SW 1271 (cell line): Measurements from ENCODE around the gene ITIH4.

ENCODE experiments used
- DNase-seq, 2 experiments: peaks; one replicate each; lab custom pipeline; 2025; lab: John Stamatoyannopoulos, UW

The ITIH4 gene

GRCh38 chr3:52798376-52798977, 32.0 kb downstream of the ITIH4 start:
- DNase-seq: no peak

- no peak for DNase-seq
These were observed 34.1 kb downstream of the ITIH4 start for GRCh38 chr3:52796411-52796810.

- DNase-seq: no peak
These were observed 35.1 kb downstream of the ITIH4 start for GRCh38 chr3:52795298-52795900.

- DNase-seq: no peak
These were observed 35.8 kb downstream of the ITIH4 start, which contains the start of gene ITIH3 for GRCh38 chr3:52794612-52795099. Gene ITIH3, plus strand, starts transcription at chr3:52794796. Its CDS starts 8 bp downstream, at chr3:52794804.

- no peak for DNase-seq
These were observed 36.5 kb downstream of the ITIH4 start for GRCh38 chr3:52793702-52794611.

GRCh38 chr3:52792961-52793695, 37.3 kb downstream of the ITIH4 start:
- no peak for DNase-seq

GRCh38 chr3:52792413-52792812, 38.1 kb downstream of the ITIH4 start:
- no peak for DNase-seq

- no peak for DNase-seq
These were observed 38.5 kb downstream of the ITIH4 start for GRCh38 chr3:52791928-52792327.

- DNase-seq: no peak
These were observed 39.1 kb downstream of the ITIH4 start for GRCh38 chr3:52791366-52791765.

GRCh38 chr3:52790741-52791140, 39.7 kb downstream of the ITIH4 start:
- no peak for DNase-seq

- no peak for DNase-seq
These were observed 40.1 kb downstream of the ITIH4 start for GRCh38 chr3:52790337-52790736.

- no peak for DNase-seq
These were observed 40.8 kb downstream of the ITIH4 start for GRCh38 chr3:52789746-52790040.

GRCh38 chr3:52788890-52789745, 41.4 kb downstream of the ITIH4 start:
- DNase-seq: no peak

GRCh38 chr3:52787672-52788625, 42.5 kb downstream of the ITIH4 start:
- DNase-seq: no peak

GRCh38 chr3:52787246-52787645, 43.2 kb downstream of the ITIH4 start:
- no peak for DNase-seq

- DNase-seq: no peak
These were observed 43.9 kb downstream of the ITIH4 start for GRCh38 chr3:52786330-52787215.

GRCh38 chr3:52784931-52785590, 45.4 kb downstream of the ITIH4 start:
- DNase-seq: no peak

GRCh38 chr3:52784021-52784621, 46.4 kb downstream of the ITIH4 start:
- DNase-seq: no peak
